ENCODE results near the gene MTHFSD.

- TF ChIP-seq TAF1 (IDR thresholded peaks at IDR 0.05; ENCODE audit: low read depth), result no peak
- no peak for TF ChIP-seq TEAD4 (IDR thresholded peaks at IDR 0.05)
- no peak for TF ChIP-seq EP300 (IDR thresholded peaks at IDR 0.05; ENCODE audit: borderline replicate concordance)
- no peak for TF ChIP-seq CEBPB (IDR thresholded peaks at IDR 0.05)
- no peak for TF ChIP-seq FOXM1 (IDR thresholded peaks at IDR 0.05; ENCODE audit: borderline replicate concordance, low read depth)
Observed at GRCh38 chr16:86528061-86528929, 26.7 kb downstream of the MTHFSD start.

Measured in Ishikawa (cell line).